Tibial nerve (tissue), 3 donors: ENCODE results near the gene PTCD1.

Source experiments
- POLR2A ChIP-seq, 2 donors: fragments of 450-650 bp; IDR thresholded peaks; one replicate each; pipeline ENCODE4 v1.6.1; 2017; ENCODE audit warnings: antibody characterized with exemption in 2 of 2, mild to moderate bottlenecking in 2 of 2, moderate library complexity in 2 of 2
- TF ChIP-seq, protein P1 (sequence below), 5 experiments: fragments of 200-600 bp in 3 of 5; fragments of 450-650 bp in 2 of 5; sonication (generic) in 3 of 5; IDR thresholded peaks; one replicate each; pipeline ENCODE4 v1.5.1; 2016 to 2019; ENCODE audit warnings: antibody characterized with exemption in 5 of 5, mild to moderate bottlenecking in 3 of 5, moderate library complexity in 2 of 5

DNA sequence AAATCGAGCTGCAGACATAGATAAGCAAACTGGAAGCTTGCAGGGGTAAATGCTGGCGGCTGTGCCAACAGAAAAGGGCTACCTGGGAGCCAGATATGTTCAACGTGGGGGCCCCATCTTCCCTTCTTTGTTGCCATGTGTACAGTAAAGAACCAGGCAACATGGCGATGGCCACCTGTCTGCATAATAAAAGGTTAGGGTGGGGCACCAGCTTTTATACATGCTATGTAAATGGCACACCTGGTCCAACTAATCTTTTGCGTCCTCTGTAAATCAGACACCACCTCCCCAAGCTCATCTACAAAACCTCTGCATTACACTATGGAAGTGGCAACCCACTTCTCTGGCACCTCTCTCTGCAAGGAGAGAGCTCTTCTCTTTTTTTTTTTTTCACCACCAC, 16.0 kb downstream of the PTCD1 start:
- TF ChIP-seq, protein P1, sequence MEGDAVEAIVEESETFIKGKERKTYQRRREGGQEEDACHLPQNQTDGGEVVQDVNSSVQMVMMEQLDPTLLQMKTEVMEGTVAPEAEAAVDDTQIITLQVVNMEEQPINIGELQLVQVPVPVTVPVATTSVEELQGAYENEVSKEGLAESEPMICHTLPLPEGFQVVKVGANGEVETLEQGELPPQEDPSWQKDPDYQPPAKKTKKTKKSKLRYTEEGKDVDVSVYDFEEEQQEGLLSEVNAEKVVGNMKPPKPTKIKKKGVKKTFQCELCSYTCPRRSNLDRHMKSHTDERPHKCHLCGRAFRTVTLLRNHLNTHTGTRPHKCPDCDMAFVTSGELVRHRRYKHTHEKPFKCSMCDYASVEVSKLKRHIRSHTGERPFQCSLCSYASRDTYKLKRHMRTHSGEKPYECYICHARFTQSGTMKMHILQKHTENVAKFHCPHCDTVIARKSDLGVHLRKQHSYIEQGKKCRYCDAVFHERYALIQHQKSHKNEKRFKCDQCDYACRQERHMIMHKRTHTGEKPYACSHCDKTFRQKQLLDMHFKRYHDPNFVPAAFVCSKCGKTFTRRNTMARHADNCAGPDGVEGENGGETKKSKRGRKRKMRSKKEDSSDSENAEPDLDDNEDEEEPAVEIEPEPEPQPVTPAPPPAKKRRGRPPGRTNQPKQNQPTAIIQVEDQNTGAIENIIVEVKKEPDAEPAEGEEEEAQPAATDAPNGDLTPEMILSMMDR (IDR thresholded peaks at IDR 0.05), result no peak
- no peak for TF ChIP-seq POLR2A (IDR thresholded peaks at IDR 0.05)
